CD4-positive, alpha-beta T cell treated with Interleukin-2 at 100 ng/mL for 4 hours (primary cell): ENCODE measurements around the gene MVP.
"Not testable (repeated sequence)": the region's sequence is repeated elsewhere in the genome, so short reads cannot be mapped to it uniquely, and the experiment has no call there.

Experiments used
- DNase-seq: peaks from one replicate; pipeline ENCODE4 v3.0.0-alpha.2; 2020; ENCODE audit warnings: low spot score

Gene MVP

DNA sequence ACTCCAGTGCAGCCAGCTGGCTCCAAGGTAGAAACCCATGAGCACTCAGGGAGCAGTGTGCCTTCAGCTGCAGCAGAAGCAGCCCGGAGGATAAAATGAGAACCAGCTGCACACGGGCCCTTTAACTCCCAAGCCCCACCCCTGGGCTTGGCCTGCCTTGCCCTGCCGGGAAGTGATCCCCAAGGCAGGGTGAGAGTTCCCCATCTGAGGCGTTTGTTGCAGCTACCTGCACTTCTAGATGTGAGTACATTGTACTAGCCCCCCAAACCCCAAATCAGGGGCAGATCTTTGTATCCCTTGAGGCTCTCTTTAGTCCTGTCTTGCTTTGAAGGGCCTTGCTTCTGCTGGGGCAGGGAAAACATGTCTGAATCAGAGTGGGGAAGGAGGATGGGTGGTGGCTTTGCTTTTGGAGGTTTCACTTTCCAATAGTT is at the start of gene MVP:
Gene MVP, plus strand, starts transcription at position 192 of the 431 bp plus-strand sequence. CDS start 10,088 bp downstream, outside the sequence.
- peak; percentile 52 for DNase-seq

- DNase-seq: not testable (repeated sequence)
Measured at GRCh38 chr16:29772330-29772729, 47.9 kb upstream of the MVP start.

DNA sequence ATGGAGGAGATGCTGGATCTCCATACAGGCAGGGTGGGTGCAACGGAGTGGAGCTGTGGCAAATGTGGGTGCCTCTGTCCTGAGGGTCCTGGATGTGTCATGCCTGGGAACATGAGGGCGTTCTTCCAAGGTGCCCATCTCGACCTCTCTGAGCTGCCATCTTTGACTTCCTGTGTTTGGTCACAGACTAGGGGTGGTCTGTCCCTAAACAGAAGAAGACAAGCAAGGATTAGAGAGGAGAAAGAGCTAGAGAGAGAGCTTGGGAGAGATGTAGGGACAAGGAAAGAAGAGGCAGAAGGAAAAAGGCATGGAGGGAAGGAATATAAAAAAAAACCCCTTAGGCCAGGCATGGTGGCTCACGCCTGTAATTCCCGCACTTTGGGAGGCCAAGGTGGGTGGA is 45.5 kb upstream of the MVP start:
- DNase-seq: no peak

DNA sequence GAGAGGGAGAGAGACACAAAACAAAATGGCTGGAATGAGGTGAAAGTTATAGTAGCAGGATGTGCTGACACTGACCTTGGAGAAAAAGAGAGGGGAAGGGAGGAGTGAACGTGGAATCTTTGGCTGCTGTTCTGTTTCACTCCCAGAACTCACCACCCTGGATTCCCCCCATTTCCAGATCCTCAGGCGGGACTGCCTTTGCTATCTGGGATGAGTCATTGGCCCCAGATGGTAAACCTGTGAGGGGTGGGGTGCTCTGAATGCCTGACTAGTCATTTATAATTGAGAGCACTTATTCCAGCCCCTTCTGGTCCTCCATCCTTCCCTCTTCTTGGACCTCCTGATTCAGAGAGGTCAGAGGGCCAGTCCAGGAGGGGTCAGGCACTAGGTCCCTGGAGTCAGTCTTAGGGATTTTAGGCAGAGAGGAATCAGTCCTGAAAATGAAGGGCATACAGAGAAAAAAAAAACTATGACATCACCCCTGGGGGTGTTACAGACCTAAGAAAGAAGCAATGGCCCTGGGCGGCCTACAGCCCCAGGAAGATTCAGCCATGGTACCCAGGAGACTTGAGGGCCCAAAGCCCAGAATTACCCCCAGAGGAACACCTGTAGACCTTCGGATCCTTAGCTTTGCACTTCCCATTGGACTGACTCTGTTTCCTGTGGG is 44.4 kb upstream of the MVP start:
- no peak for DNase-seq

DNA sequence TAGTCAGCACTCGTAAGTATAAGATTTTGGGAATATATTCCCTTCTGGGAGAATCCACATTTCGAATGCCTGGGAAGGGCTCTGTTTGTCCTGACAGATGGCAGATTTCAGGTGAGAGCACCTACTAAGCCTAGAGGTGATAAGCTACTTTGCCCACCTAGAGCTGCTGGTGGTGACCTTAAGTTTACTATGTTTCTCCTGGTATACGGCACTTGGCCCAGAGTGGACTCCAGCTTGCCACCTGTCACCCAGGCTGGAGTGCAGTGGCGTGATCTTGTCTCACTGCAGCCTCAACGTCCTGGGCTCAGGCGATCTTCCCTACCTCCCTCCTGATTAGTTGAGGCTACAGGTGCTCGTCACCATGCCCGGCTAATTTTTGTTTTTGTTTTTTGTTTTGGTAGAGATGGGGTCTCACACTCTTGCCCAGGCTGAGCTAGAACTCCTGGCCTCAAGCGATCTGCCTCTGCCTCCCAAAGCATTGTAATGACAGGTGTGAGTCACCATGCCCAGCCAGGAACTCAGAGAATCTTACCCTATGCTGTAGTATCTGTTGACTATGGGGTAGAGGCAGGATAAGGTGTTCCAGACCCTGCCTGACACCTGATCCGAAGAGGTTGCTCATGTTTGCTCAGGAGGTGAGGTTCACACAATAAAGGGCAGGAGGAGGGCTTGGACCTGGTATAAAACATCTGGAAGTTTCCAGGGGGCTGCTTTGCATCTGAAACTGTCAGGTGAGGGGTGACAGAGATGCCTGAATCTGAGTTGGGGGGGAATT is 42.5 kb upstream of the MVP start, which contains the start of gene ZG16:
Gene ZG16, plus strand, starts transcription at position 681 of the 775 bp plus-strand sequence. CDS start 1,011 bp downstream, outside the sequence.
- DNase-seq: no peak

DNA sequence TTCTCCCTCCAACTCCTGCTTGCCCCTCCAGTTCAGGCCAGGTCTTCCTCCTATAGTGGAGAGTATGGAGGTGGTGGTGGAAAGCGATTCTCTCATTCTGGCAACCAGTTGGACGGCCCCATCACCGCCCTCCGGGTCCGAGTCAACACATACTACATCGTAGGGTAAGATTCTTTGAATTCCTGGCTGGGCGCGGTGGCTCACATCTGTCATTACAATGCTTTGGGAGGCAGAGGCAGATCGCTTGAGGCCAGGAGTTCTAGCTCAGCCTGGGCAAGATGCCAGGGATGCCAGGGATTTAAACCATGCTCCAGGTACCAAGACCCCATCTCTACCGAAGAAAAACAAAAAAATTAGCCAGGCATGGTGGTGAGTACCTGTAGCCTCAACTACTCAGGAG is 40.8 kb upstream of the MVP start:
- DNase-seq: no peak

GRCh38 chr16:29783094-29783953 is 36.9 kb upstream of the MVP start:
- not testable (repeated sequence) for DNase-seq

GRCh38 chr16:29784157-29784556 is 36.1 kb upstream of the MVP start:
- DNase-seq: peak; percentile 38

GRCh38 chr16:29784901-29785500 is 35.3 kb upstream of the MVP start:
- peak; percentile 81 for DNase-seq

DNA sequence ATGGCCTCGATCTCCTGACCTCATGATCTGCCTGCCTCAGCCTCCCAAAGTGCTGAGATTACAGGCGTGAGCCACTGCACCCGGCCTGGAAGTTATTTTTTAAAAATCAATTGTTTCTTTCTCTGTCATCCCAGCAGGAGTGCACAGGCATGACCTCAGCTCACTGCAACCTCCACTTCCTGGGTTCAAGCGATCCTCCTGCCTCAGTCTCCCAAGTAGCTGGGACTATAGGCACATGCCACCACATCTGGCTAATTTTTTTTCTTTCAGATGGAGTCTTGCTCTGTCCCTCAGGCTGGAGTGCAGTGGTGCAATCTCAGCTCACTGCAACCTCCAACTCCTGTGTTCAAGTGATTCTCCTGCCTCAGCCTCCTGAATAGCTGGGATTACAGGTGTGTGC is 33.1 kb upstream of the MVP start:
- DNase-seq: not testable (repeated sequence)

DNA sequence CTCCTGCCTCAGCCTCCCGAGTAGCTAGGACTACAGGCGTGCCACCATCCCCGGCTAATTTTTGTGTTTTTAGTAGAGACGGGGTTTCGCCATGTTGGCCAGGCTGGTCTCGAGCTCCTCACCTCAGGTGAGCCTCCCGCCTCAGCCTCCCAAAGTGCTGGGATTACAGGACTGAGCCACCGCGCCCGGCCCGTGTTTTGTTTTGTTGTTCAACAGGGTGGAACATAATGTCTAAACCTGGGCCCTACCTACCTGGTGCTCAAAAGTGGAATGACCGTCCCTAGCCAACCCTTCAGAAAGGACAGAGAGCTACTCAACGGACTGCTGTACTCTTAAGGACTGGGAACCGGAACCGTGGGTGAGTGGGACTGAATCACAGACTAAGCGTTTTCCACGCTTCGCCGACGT is 30.5 kb upstream of the MVP start:
- DNase-seq: no peak

GRCh38 chr16:29790183-29790948 is 29.9 kb upstream of the MVP start, which contains the start of gene KIF22:
Gene KIF22 (plus strand): TSS chr16:29790751. CDS start chr16:29790760, 9 bp downstream.
- DNase-seq: peak; percentile 100

- peak; percentile 19 for DNase-seq
Measured at GRCh38 chr16:29790949-29791844, 29.1 kb upstream of the MVP start.

DNA sequence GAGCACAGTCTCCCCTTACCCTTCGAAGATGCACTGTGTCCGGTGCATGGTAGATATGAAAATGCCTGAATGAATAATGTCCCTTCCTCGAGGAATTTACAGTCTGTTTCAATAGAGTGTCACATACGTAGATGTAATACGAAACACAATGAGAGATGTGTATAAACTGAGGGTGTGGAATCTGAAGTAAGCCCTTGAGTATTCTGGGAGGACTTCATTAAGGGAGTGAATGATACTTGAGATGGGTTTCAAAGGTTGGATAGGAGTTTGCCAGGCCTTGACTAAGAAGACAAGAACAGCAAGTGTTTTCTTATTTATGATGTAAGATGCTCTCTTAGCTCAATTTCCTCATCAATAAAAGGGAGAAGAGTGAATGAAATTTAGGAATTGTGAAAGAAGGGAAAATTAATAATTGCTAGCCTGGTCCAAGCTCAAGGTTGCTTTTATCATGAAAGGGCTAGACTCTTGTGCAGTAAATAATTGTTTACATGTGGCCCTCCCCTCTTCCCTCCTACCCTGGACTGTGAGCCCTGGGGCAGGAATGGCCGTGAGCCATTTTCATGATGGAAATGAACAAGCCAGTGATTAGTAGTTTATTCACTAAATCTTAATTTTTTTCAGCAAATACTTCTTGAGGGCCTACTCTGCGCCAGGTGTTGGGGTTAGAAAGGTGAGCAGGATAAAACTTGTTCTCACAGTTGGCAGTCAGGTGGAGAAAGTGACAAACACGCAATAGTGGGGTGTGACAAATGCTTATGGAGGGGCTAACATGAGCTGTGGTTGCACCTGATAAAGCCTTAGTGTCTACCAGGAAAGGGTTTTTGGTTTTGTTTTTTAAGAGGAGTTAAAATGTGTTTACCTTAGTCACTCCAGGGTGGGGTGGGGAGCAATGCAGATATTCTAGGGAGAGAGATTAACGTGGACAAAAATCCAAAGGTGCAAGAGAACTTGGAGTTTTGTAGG is 28.1 kb upstream of the MVP start:
- peak; percentile 38 for DNase-seq

DNA sequence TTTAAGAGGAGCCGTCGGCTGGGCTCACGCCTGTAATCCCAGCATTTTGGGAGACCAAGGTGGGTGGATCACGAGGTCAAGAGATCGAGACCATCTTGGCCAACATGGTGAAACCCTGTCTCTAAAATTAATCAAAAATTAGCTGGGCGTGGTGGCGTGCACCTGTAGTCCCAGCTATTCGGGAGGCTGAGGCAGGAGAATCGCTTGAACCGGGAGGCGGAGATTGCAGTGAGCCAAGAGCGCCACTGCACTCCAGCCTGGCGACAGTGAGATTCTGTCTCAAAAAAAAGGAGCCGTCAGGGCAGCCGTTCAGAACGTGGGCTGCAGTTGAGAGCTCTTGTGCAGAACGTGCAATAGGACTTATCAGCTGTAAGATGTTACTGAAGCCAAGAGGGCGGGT is 27.1 kb upstream of the MVP start:
- DNase-seq: not testable (repeated sequence)

- DNase-seq: no peak
Measured at GRCh38 chr16:29794231-29794710, 26.0 kb upstream of the MVP start.

GRCh38 chr16:29802416-29802935 is 17.8 kb upstream of the MVP start:
- no peak for DNase-seq

DNA sequence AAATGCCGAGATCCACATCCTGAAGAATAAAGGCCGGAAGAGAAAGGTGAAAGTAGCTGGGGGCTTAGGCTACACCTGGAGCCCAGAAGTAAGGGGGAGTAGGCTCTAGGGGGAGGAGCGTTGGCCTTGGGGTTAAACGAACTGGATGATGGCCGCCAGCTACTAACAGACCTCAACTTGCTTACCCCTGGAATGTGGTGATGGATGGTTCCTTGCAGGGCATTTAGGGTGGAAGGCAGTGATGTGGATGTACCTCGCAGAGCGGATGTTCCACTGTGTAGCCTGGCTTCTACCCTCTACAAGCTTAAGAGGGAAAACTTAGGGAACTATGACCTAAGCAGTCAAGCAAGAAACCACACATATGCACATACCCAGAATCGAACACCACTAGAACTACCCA is 16.2 kb upstream of the MVP start:
- no peak for DNase-seq
